Measurements from ENCODE around the gene KLHL42.

DNA sequence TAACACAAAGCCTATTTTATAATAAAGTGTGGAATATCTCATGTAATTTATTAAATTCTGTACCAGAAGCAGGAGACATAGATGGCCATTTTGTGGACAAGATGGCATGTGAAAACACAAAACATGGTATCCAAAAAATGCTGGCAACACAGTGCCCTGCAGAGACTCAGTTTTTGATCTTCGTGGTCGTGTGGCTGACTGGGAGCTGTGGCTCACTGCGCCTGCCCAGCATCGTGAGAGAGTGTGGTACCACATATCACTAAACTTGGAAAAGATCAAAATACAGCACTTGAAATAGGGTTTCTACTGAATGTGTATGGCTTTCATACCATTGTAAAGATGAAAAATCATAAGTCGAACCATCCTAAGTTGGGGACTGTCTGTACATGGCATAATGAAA, 43.0 kb downstream of the KLHL42 start:
- TF ChIP-seq CREB1 (IDR thresholded peaks at IDR 0.05; ENCODE audit: low read depth) (no peak), NFIC (IDR thresholded peaks at IDR 0.05) (no peak), EP300 (IDR thresholded peaks at IDR 0.05; ENCODE audit: borderline replicate concordance) (no peak)
- TF ChIP-seq, protein P1, sequence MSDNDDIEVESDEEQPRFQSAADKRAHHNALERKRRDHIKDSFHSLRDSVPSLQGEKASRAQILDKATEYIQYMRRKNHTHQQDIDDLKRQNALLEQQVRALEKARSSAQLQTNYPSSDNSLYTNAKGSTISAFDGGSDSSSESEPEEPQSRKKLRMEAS (IDR thresholded peaks at IDR 0.05) = no peak
- TF ChIP-seq, protein P2, sequence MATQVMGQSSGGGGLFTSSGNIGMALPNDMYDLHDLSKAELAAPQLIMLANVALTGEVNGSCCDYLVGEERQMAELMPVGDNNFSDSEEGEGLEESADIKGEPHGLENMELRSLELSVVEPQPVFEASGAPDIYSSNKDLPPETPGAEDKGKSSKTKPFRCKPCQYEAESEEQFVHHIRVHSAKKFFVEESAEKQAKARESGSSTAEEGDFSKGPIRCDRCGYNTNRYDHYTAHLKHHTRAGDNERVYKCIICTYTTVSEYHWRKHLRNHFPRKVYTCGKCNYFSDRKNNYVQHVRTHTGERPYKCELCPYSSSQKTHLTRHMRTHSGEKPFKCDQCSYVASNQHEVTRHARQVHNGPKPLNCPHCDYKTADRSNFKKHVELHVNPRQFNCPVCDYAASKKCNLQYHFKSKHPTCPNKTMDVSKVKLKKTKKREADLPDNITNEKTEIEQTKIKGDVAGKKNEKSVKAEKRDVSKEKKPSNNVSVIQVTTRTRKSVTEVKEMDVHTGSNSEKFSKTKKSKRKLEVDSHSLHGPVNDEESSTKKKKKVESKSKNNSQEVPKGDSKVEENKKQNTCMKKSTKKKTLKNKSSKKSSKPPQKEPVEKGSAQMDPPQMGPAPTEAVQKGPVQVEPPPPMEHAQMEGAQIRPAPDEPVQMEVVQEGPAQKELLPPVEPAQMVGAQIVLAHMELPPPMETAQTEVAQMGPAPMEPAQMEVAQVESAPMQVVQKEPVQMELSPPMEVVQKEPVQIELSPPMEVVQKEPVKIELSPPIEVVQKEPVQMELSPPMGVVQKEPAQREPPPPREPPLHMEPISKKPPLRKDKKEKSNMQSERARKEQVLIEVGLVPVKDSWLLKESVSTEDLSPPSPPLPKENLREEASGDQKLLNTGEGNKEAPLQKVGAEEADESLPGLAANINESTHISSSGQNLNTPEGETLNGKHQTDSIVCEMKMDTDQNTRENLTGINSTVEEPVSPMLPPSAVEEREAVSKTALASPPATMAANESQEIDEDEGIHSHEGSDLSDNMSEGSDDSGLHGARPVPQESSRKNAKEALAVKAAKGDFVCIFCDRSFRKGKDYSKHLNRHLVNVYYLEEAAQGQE (IDR thresholded peaks at IDR 0.05; ENCODE audit: low read depth) = no peak

All from Ishikawa (cell line).